Hindlimb muscle (tissue), 1 donor: ENCODE data around the gene TBC1D30. TPM values are rescaled to one million over a fixed set of nuclear protein-coding genes. Genes with fewer than 3 reads are reported as not detected.

Experiments used
- DNase-seq: peaks from one replicate; pipeline ENCODE4 v3.0.0-alpha.2; 2013
- polyA plus RNA-seq: library from polyadenylated mRNA; unstranded; fragments of 120-200 nt; gene quantifications from one replicate; pipeline ENCODE4 v1.2.1, GENCODE V29; 2013; ENCODE audit not compliant: insufficient read length

TBC1D30 gene
- polyA plus RNA-seq, 1 donor: 2.3 TPM

DNA sequence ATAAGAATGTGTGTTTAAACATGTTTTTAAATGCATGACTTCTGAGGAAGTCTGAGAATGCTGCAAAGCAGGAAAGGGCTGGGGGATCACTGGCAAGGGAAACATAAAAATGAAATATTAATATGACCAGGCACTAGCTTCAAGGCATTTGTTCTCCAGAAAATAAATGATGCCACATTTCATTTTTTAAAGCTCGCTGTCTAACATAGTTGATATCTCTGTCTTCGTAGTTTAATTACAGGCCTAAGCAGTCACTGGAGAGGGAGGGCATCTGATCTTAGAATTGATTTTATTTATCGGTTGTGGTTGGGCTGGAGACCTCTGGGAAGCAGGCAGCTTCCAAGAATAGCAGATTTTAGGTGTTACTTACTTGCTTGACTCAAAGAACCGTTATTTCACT is 87.5 kb downstream of the TBC1D30 start:
- no peak for DNase-seq

DNA sequence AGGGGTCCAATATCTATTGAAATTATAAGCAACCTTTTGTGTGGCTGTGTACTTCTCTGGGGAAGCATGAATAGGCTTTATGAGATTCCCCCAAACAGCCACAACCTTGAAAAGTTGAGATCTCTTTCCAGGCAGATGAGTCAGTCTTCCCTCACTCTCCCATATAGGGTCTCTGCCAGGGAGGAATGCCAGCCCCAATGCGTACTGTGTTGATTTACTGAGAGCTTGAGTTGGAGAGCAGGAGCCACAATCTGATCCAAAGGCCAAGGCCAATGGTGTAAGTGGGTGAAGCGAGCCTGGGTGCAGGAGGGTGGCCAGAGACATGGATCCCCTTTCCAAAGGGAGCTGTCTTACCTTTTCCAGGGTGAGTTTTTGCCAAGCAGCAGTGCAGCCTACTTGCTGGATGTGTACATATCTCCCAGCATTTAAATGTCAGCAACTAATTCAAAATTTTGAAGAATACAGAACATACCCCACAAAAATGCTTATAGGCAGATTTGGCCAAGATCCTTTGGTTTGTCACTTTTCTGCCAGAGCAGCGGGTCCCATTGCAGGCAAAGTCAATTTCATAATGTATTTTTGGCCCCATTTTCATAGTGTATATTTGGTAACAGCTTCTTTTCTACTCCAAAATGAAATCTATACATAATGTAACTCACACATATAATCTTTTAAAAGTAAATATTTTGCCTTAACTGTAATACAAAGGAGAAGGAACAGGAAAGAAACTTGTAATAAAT is 88.2 kb downstream of the TBC1D30 start:
- DNase-seq: peak; percentile 54

DNA sequence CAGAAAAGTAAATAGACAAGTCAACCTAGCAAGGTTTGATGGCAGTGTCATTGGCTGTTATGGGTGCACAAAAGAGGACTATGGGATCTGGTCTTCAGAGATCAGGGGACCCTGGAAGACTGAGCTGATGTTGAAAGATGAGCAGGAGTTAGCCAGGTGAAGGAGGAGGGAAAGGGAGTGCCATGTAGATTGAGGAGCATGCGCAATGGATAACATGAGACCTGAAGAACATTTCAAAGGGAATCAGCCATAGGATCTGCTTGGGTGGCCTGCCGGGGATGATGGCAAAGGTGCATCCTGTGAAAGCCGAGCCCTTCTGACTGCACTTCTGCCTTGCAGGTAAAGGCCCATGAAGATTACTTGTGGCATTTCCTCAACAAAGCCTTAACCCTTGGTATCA is 90.8 kb downstream of the TBC1D30 start:
- DNase-seq: no peak

DNA sequence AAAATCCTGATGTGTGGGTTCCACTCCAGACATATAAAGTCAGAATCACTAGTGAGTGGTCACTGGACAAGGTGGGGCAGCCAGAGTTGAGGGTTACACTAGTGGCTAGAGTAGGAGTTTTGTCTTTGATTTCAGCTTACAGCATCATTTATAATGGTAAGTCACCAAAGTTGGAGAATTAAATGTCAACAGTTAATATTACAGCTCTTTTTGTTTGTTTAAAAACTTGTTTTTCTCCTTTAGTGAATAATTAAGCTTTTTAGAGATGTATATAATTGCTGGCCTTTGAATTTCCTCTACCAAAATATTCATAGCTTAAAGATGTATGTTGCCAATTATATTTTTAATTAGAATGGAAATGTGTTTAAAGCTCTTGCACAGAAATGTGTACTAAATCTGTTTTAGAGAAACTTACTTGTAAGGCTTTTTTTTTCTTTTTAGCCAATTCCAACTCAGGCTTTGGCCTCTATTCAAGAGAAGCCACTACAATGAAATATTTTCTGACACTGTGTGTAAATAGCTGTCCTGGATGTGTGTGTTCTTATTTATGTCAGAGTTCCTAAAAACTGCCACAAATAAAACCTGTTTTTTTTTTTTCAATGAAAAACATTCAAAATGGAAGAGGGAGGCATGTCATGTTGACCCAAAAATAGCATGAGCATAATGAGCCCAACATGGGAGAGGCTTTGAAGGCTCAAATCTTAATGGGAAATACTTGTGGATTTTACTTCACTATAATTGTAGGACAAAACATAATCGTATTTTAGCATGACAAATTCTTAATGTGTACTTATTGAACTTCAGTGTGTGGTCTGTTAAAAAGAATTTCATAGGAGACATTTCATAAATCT is 92.2 kb downstream of the TBC1D30 start:
- no peak for DNase-seq

DNA sequence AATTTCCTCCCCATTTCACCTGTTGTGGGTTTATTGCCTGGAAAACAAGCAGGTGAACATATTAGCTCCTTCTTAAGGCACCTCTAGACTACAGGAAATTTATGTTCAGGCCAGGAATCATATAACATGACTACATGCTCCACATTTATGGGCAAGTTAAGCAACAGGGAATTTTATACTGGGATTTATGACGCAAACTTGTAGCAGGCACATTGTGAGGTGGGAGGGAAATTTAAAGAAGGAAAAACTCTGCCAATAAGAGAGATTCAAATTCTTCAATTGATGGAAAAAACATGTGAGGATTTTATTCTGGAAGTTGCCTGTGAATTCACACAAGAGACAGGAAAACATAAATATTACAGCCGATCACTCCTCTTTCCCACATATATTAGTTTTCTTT is 93.9 kb downstream of the TBC1D30 start:
- DNase-seq: peak; percentile 31

DNA sequence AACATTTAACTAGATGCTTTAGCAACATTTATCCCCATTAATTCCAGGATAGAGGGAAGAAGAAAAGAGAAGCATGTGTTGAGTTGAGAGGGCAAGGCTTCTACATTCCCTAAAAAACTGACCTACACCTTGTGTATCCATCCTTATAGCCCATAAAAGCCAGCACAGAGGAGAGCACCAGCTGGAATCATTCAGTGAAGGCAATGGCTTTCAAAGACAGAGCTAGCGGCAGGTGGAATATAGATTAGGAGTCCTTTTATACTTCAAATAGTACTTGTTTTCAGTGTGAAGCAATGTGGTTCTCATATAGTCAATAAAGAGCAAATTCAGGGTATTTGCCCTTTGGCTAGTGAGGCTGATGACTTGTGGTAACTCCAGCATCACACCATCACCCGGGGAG is 94.4 kb downstream of the TBC1D30 start:
- peak; percentile 43 for DNase-seq

DNA sequence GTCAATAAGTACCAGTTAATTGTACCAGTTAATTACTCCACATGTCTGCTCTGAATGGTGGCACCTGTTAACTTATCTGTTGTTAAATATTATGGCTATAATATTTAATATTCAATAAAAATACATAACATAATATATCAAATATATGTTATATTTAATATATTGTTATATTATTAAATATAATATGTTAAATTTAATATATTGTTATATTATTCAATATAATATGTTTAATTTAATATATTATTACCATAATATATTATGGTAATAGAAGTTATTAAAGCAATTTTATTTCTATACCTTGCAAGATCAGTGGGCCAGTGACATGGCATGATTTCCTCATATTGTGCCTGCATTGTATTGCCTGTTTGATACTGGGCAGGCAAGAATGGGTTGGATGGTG is 98.4 kb downstream of the TBC1D30 start:
- no peak for DNase-seq

DNA sequence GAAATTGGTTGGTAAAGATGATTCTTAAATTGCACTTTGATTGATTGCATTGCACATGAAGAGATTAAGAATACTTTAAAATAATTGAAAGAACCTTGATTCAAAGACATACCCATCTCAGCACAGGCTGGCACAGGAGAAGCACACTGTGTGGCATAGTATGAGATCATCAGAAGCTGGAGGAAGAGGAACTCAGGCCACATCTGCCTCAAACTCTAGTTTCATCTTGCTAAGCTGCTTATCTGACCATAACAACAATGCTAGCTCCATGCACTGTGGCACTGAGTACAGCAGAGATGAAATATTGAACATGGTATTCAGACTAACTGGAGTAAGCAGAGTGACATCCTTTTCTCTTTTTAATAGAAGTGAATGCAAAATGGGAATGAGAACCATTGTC is 99.1 kb downstream of the TBC1D30 start:
- DNase-seq: no peak

Other genes with a start within 250 kb of the TBC1D30 start
- 70.8 TPM for gene RASSF3, start 214.2 kb upstream of the TBC1D30 start, polyA plus RNA-seq
- gene GNS, start 65.2 kb upstream of the TBC1D30 start, polyA plus RNA-seq: 60.6 TPM